Activated CD4-positive, alpha-beta T cell treated with anti-CD3 and anti-CD28 coated beads, Interleukin-2, amount 50 U/mL, for 4 hours (primary cell): ENCODE results near the gene GCAT.

Source experiments
- DNase-seq, 2 experiments: peaks; one replicate each; pipeline ENCODE4 v3.0.0-alpha.2; 2020

Gene GCAT

GRCh38 chr22:37846433-37846832 lies 38.7 kb downstream of the GCAT start:
- no peak for DNase-seq

GRCh38 chr22:37848587-37849088 lies 40.9 kb downstream of the GCAT start:
- no peak for DNase-seq

- DNase-seq = peak; percentile 78 to 79
Measured at GRCh38 chr22:37849089-37849751, 41.5 kb downstream of the GCAT start, which contains the start of gene EIF3L. EIF3L (plus strand) TSS chr22:37849419; CDS start chr22:37849450, 31 bp downstream.

GRCh38 chr22:37850801-37851200 lies 43.1 kb downstream of the GCAT start:
- DNase-seq = no peak

- DNase-seq = no peak
Measured at GRCh38 chr22:37852418-37852817, 44.7 kb downstream of the GCAT start.

GRCh38 chr22:37854946-37855345 lies 47.2 kb downstream of the GCAT start:
- no peak for DNase-seq

- no peak for DNase-seq
Measured at GRCh38 chr22:37855462-37855861, 47.7 kb downstream of the GCAT start.

- no peak for DNase-seq
Measured at GRCh38 chr22:37860796-37861421, 53.2 kb downstream of the GCAT start.

GRCh38 chr22:37862570-37863325 lies 55.0 kb downstream of the GCAT start:
- DNase-seq = no peak

- no peak for DNase-seq
Measured at GRCh38 chr22:37865510-37865909, 57.8 kb downstream of the GCAT start.
